HAP-1 (cell line): Measurements from ENCODE around the gene ITGBL1.

Source experiments
- DNase-seq, 2 experiments: peaks; one replicate each; pipeline ENCODE4 v3.0.0-alpha.2; 2016 to 2020; ENCODE audit warnings: low spot score in 2 of 2
- H3K27me3 ChIP-seq: fragments of 250-450 bp; sonication (Bioruptor Pico); 2 replicates; pipeline ENCODE4 v1.5.1; 2020; ENCODE audit warnings: low read depth, mild to moderate bottlenecking, moderate library complexity
- H3K36me3 ChIP-seq: fragments of 250-450 bp; sonication (Bioruptor Pico); replicated peaks from 2 replicates; pipeline ENCODE4 v1.5.1; 2020; ENCODE audit warnings: mild to moderate bottlenecking
- H3K4me1 ChIP-seq: fragments of 250-450 bp; sonication (Bioruptor Pico); 2 replicates; pipeline ENCODE4 v1.5.1; 2020; ENCODE audit warnings: mild to moderate bottlenecking
- H3K4me3 ChIP-seq: fragments of 250-450 bp; sonication (Bioruptor Pico); 2 replicates; pipeline ENCODE4 v1.5.1; 2020; ENCODE audit warnings: mild to moderate bottlenecking, moderate library complexity
- H3K9me3 ChIP-seq: fragments of 250-450 bp; sonication (Bioruptor Pico); 2 replicates; pipeline ENCODE4 v1.5.1; 2020; ENCODE audit warnings: mild to moderate bottlenecking, moderate library complexity
- in situ Hi-C: fragments of 300-500 bp; cut with MboI; formaldehyde crosslinking; loops from 3 replicates; pipeline ENCODE4 v1.14.3; 2020; ENCODE audit warnings: low sequenced_read_pairs, inconsistent platforms, mixed read lengths

The ITGBL1 gene

GRCh38 chr13:101511766-101512165 is 59.3 kb downstream of the ITGBL1 start:
- DNase-seq = no peak
- no peak overlapping the region for H3K4me3 ChIP-seq
- in situ Hi-C loops = no loop called here
- no peaks in the 10 kb centered on the region for H3K36me3 ChIP-seq
- H3K4me1 ChIP-seq = no peaks in the 10 kb centered on the region
- no peaks in the 10 kb centered on the region; the same call in 1 of the 2 replicates for H3K27me3 ChIP-seq
- no peaks in the 10 kb centered on the region for H3K9me3 ChIP-seq

- Histone ChIP-seq H3K27me3 (no peaks in the 10 kb centered on the region; the same call in 1 of the 2 replicates), H3K4me3 (no peak overlapping the region), H3K36me3 (no peaks in the 10 kb centered on the region), H3K9me3 (no peaks in the 10 kb centered on the region), H3K4me1 (no peaks in the 10 kb centered on the region)
- DNase-seq = no peak
- in situ Hi-C loops = no loop called here
These were observed 60.2 kb downstream of the ITGBL1 start for GRCh38 chr13:101512650-101513049.

- Histone ChIP-seq H3K4me3 (no peak overlapping the region), H3K36me3 (no peaks in the 10 kb centered on the region), H3K9me3 (no peaks in the 10 kb centered on the region), H3K27me3 (no peaks in the 10 kb centered on the region; the same call in 1 of the 2 replicates), H3K4me1 (no peaks in the 10 kb centered on the region)
- in situ Hi-C loops = no loop called here
- no peak for DNase-seq
These were observed 61.6 kb downstream of the ITGBL1 start for GRCh38 chr13:101514100-101514499.

- Histone ChIP-seq H3K4me3 (no peak overlapping the region), H3K4me1 (no peaks in the 10 kb centered on the region), H3K36me3 (no peaks in the 10 kb centered on the region), H3K27me3 (peaks cover under 1% of the 10 kb centered on the region; the same call in 1 of the 2 replicates), H3K9me3 (no peaks in the 10 kb centered on the region)
- peak; percentile 47 to 50 for DNase-seq
- in situ Hi-C loops = no loop called here
These were observed 62.3 kb downstream of the ITGBL1 start for GRCh38 chr13:101514695-101515275.

- Histone ChIP-seq H3K36me3 (no peaks in the 10 kb centered on the region), H3K4me1 (no peaks in the 10 kb centered on the region), H3K9me3 (no peaks in the 10 kb centered on the region), H3K27me3 (peaks cover 2% of the 10 kb centered on the region; the same call in 1 of the 2 replicates), H3K4me3 (no peak overlapping the region)
- in situ Hi-C loops = no loop called here
- DNase-seq = no peak
These were observed 63.0 kb downstream of the ITGBL1 start for GRCh38 chr13:101515504-101515903.

GRCh38 chr13:101516262-101516661 is 63.8 kb downstream of the ITGBL1 start:
- in situ Hi-C loops = no loop called here
- Histone ChIP-seq H3K4me3 (no peak overlapping the region), H3K27me3 (peaks cover 2% of the 10 kb centered on the region; the same call in 1 of the 2 replicates), H3K9me3 (no peaks in the 10 kb centered on the region), H3K4me1 (no peaks in the 10 kb centered on the region), H3K36me3 (no peaks in the 10 kb centered on the region)
- no peak for DNase-seq

GRCh38 chr13:101520672-101521071 is 68.2 kb downstream of the ITGBL1 start:
- H3K4me3 ChIP-seq = no peak overlapping the region

GRCh38 chr13:101521371-101521770 is 68.9 kb downstream of the ITGBL1 start:
- Histone ChIP-seq H3K4me3 (no peak overlapping the region), H3K4me1 (no peaks in the 10 kb centered on the region)
- in situ Hi-C loops = no loop called here

More at GRCh38 chr13:101520672-101521071, 68.2 kb downstream of the ITGBL1 start:
- Histone ChIP-seq H3K27me3 (0 out of 2 replicates have a peak, but pooled peaks cover 2% of the 10 kb centered on the region), H3K36me3 (no peaks in the 10 kb centered on the region), H3K4me1 (no peaks in the 10 kb centered on the region), H3K9me3 (no peaks in the 10 kb centered on the region)
- DNase-seq = no peak
- in situ Hi-C loops = no loop called here

GRCh38 chr13:101522607-101523006 is 70.1 kb downstream of the ITGBL1 start:
- Histone ChIP-seq H3K9me3 (no peaks in the 10 kb centered on the region), H3K4me3 (no peak overlapping the region), H3K27me3 (0 out of 2 replicates have a peak, but pooled peaks cover 2% of the 10 kb centered on the region), H3K4me1 (no peaks in the 10 kb centered on the region), H3K36me3 (no peaks in the 10 kb centered on the region)
- DNase-seq = no peak
- in situ Hi-C loops = no loop called here

More at GRCh38 chr13:101521371-101521770, 68.9 kb downstream of the ITGBL1 start:
- H3K27me3 ChIP-seq = 0 out of 2 replicates have a peak, but pooled peaks cover 2% of the 10 kb centered on the region
- DNase-seq = no peak
- no peaks in the 10 kb centered on the region for H3K36me3 ChIP-seq
- H3K9me3 ChIP-seq = no peaks in the 10 kb centered on the region

- in situ Hi-C loops = no loop called here
- H3K4me1 ChIP-seq = no peaks in the 10 kb centered on the region
- H3K4me3 ChIP-seq = no peak overlapping the region
- H3K9me3 ChIP-seq = no peaks in the 10 kb centered on the region
- DNase-seq = no peak
- no peaks in the 10 kb centered on the region for H3K36me3 ChIP-seq
- H3K27me3 ChIP-seq = 0 out of 2 replicates have a peak, but pooled peaks cover 2% of the 10 kb centered on the region
These were observed 71.0 kb downstream of the ITGBL1 start for GRCh38 chr13:101523154-101524131.

- no peak for DNase-seq
- Histone ChIP-seq H3K9me3 (no peaks in the 10 kb centered on the region), H3K27me3 (no peaks in the 10 kb centered on the region), H3K4me1 (no peaks in the 10 kb centered on the region), H3K4me3 (no peak overlapping the region), H3K36me3 (no peaks in the 10 kb centered on the region)
- in situ Hi-C loops = no loop called here
These were observed 74.7 kb downstream of the ITGBL1 start for GRCh38 chr13:101527130-101527529.

GRCh38 chr13:101529422-101529821 is 76.9 kb downstream of the ITGBL1 start:
- no peak for DNase-seq
- Histone ChIP-seq H3K4me3 (no peak overlapping the region), H3K27me3 (no peaks in the 10 kb centered on the region), H3K4me1 (peaks cover 3% of the 10 kb centered on the region; the same call in 1 of the 2 replicates), H3K9me3 (no peaks in the 10 kb centered on the region), H3K36me3 (no peaks in the 10 kb centered on the region)
- in situ Hi-C loops = no loop called here

- Histone ChIP-seq H3K4me3 (no peak overlapping the region), H3K36me3 (no peaks in the 10 kb centered on the region), H3K4me1 (peaks cover 3% of the 10 kb centered on the region; the same call in 1 of the 2 replicates), H3K27me3 (no peaks in the 10 kb centered on the region), H3K9me3 (no peaks in the 10 kb centered on the region)
- in situ Hi-C loops = no loop called here
- no peak for DNase-seq
These were observed 77.8 kb downstream of the ITGBL1 start for GRCh38 chr13:101530293-101530692.
